Right atrium auricular region (tissue), 2 donors: ENCODE results near the gene RBMS1. TPM values are rescaled to one million over a fixed set of nuclear protein-coding genes. Genes with fewer than 3 reads are reported as not detected.

ENCODE experiments used
- DNase-seq: peaks from one replicate; pipeline ENCODE4 v3.0.0-alpha.2; 2019; ENCODE audit warnings: low spot score
- H3K27ac ChIP-seq, 2 donors: fragments of 200-600 bp; sonication (generic); 1 replicate in 1 of 2; 2 replicates in 1 of 2; pipeline ENCODE4 v1.5.1; 2016 to 2019
- H3K27me3 ChIP-seq, 2 donors: fragments of 200-600 bp; sonication (generic); one replicate each; pipeline versions ENCODE4 v1.5.1 to v1.6.0; 2017 to 2019
- H3K36me3 ChIP-seq: fragments of 200-600 bp; sonication (generic); one replicate; pipeline ENCODE4 v1.5.1; 2016
- H3K4me1 ChIP-seq, 2 donors: fragments of 200-600 bp; sonication (generic); one replicate each; pipeline versions ENCODE4 v1.5.1 to v1.6.0; 2017 to 2019
- H3K4me3 ChIP-seq, 2 donors: fragments of 200-600 bp; sonication (generic); 1 replicate in 1 of 2; 2 replicates in 1 of 2; pipeline ENCODE4 v1.5.1; 2017 to 2019; ENCODE audit warnings: mild to moderate bottlenecking in 1 of 2, moderate library complexity in 1 of 2
- H3K9me3 ChIP-seq, 2 donors: fragments of 200-600 bp; sonication (generic); one replicate each; pipeline ENCODE4 v1.5.1; 2019
- total RNA-seq, 2 donors: library from RNA; depleted of rRNA; stranded (reverse); fragments of >200 nt; gene quantifications; one replicate each; pipeline ENCODE4 v1.1.0, GENCODE V29; 2016
- TF ChIP-seq, protein P1 (sequence below), 2 donors: fragments of 200-600 bp; sonication (generic); IDR thresholded peaks; one replicate each; pipeline ENCODE4 v1.5.1; 2019; ENCODE audit warnings: antibody characterized with exemption in 2 of 2

RBMS1 gene, protein sequence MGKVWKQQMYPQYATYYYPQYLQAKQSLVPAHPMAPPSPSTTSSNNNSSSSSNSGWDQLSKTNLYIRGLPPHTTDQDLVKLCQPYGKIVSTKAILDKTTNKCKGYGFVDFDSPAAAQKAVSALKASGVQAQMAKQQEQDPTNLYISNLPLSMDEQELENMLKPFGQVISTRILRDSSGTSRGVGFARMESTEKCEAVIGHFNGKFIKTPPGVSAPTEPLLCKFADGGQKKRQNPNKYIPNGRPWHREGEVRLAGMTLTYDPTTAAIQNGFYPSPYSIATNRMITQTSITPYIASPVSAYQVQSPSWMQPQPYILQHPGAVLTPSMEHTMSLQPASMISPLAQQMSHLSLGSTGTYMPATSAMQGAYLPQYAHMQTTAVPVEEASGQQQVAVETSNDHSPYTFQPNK
- 10 to 100 TPM; 52.3 to 57.0 TPM for total RNA-seq

DNA sequence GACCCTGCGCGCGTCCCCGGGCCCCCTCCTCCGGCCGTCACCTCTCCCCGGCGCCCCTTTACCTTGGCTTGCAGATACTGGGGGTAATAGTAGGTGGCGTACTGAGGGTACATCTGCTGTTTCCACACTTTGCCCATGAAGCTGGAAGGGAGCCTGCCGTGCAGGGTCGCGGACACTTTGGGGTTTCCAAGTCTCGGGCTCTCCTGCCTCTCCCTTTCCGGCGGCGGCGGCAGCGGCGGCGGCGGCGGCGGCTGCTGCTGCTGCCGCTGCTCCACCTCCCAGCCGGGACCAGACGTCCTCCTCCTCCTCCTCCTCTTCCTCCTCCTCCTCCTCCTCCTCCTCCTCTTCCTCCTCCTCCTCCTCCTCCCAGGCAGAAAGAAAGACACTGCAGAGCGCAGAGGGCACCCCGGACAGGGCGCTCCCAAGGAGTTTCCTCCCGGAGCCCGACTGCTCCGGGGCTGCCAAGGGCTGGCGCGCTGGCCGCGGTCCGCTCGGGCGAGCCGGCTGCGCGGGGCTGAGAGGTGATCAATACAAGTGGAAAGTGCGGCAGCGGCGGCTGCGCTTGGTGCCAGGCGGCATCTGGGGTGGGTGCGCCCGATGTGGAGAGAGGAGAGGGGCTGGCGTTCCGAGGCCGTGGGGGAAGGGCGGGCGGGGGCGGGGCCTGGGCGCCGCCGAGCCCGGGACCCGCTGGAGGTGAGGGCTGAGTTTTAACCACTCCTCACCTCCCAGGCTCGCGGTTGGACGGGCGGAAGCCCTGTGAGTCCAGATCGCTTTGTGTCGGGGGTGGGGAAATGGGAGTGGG, at the start of gene RBMS1:
Gene RBMS1 (minus strand): TSS at position 581 of the 802 bp plus-strand sequence. CDS start 444 bp downstream, at position 137.
- H3K4me1 ChIP-seq = peaks cover 0 to 23% of the 10 kb centered on the region in 2 donors
- no peaks in the 10 kb centered on the region for H3K36me3 ChIP-seq
- TF ChIP-seq, protein P1, sequence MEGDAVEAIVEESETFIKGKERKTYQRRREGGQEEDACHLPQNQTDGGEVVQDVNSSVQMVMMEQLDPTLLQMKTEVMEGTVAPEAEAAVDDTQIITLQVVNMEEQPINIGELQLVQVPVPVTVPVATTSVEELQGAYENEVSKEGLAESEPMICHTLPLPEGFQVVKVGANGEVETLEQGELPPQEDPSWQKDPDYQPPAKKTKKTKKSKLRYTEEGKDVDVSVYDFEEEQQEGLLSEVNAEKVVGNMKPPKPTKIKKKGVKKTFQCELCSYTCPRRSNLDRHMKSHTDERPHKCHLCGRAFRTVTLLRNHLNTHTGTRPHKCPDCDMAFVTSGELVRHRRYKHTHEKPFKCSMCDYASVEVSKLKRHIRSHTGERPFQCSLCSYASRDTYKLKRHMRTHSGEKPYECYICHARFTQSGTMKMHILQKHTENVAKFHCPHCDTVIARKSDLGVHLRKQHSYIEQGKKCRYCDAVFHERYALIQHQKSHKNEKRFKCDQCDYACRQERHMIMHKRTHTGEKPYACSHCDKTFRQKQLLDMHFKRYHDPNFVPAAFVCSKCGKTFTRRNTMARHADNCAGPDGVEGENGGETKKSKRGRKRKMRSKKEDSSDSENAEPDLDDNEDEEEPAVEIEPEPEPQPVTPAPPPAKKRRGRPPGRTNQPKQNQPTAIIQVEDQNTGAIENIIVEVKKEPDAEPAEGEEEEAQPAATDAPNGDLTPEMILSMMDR (IDR thresholded peaks at IDR 0.05) = no peak
- DNase-seq = no peak
- H3K9me3 ChIP-seq = no peaks in the 10 kb centered on the region
- peak within 1 kb of the TSS; percentile 96 to 98 for H3K27ac ChIP-seq
- H3K27me3 ChIP-seq = no peaks in the 10 kb centered on the region
- H3K4me3 ChIP-seq = peak within 1 kb of the TSS; percentile 73 to 92

DNA sequence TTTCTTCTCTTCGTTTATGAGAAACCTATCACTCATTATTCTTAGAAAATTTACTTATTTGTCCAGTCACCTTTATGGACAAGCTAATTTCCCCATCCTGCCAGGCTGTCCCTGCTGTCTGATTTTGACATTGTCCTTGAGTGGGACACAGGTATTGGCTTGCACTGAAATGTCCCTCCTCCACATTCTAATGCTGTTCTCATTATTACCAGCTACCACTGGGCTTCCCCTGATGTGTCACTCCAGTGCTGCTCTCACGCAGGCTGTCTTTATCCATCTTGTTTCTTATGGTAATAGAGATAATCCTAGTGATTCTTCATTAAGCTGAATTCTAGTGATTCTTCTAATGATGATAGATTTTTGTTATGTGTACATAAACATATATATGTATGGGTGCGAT, 48.1 kb upstream of the RBMS1 start:
- Histone ChIP-seq H3K9me3 (no peaks in the 10 kb centered on the region), H3K27me3 (no peaks in the 10 kb centered on the region), H3K36me3 (no peaks in the 10 kb centered on the region), H3K4me3 (no peak overlapping the region), H3K4me1 (peaks cover 0 to 13% of the 10 kb centered on the region in 2 donors), H3K27ac (no peak overlapping the region)
- TF ChIP-seq, protein P1 (IDR thresholded peaks at IDR 0.05) = no peak
- no peak for DNase-seq

DNA sequence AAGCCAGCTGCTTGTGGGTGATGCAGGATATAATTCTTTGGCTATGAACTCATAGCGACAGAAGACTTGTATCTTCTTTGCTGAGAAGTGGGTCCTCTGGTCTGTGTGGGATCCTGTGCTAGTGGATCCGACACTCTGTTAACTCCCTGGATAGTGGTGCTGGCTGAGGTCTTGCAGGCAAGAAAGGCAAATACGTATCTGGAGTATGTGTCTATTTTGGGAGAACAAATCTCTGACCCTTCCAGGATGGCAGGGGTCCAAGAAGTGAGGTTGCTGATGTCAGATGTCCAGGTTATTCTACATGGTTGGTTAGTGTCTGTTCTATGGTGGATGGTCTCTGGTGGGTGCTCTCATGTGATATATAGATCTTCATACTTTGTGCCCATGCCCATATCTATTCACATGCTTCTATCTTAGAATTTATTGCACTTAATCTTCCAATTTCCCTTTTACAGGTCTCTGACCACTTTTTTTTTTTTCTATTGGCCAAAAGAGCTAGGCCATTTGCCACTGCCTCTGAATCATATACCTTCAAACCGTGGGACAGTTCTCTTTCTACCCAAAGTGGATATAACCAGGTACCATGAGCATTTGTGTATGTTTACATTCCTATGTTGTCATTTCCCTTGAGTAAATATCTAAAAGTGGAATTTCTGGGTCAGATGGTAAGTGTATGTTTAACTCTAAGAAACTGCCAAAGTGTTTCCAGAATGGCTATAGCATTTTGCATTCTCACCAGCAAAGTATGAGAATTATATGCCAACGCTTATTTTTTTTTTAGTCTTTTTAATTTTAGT, 45.1 kb upstream of the RBMS1 start:
- Histone ChIP-seq H3K27ac (peak overlapping the region; percentile 52 to 66), H3K4me1 (peaks cover 0 to 23% of the 10 kb centered on the region in 2 donors), H3K4me3 (no peak overlapping the region), H3K36me3 (no peaks in the 10 kb centered on the region), H3K27me3 (no peaks in the 10 kb centered on the region), H3K9me3 (no peaks in the 10 kb centered on the region)
- no peak for DNase-seq
- TF ChIP-seq, protein P1 (IDR thresholded peaks at IDR 0.05) = no peak

DNA sequence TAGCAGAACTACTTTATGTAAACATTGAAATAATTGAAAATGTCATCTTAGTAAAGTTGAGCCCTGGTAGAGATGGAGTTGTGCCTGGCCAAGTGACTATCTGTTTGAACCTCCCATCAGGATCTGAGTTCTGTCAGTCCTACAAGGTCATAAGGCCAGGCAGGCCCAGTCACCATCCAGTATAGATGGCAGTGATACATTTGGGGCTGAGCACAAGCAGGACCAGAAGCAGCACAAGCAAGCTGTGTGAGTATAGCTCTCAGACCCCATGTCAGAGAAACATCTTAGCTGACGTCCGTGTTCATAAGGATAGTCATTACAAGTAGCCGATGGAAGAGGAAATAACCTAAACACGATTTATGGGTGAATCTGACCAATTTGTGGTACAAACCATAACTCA, 44.5 kb upstream of the RBMS1 start:
- H3K4me1 ChIP-seq = peaks cover 0 to 30% of the 10 kb centered on the region in 2 donors
- H3K27ac ChIP-seq = peak overlapping the region; percentile 52 to 66

DNA sequence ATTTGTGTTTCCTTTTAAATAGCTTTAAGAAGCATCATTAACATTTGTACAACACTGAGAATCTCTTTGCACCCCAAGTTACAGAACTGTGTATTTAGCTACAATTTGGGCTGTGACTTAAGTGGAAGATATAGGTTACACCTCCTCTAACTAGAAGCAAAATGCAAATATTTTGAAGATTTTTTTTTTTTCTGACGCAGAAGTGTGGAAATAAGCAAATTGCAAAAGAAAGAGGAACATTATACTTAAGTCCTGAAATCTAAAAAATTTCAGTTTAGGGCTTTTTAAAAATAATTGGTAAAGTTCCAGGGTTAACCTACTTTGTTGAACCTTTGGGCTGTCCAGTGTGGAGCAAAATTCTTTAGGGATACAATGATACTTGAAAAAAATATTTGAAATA, 41.4 kb upstream of the RBMS1 start:
- Histone ChIP-seq H3K27me3 (no peaks in the 10 kb centered on the region), H3K4me3 (no peak overlapping the region), H3K9me3 (no peaks in the 10 kb centered on the region), H3K36me3 (no peaks in the 10 kb centered on the region), H3K27ac (no peak overlapping the region), H3K4me1 (peaks cover 0 to 31% of the 10 kb centered on the region in 2 donors)
- TF ChIP-seq, protein P1 (IDR thresholded peaks at IDR 0.05) = no peak
- DNase-seq = no peak

More for the DNA sequence above, 44.5 kb upstream of the RBMS1 start:
- no peak for DNase-seq
- TF ChIP-seq, protein P1 (IDR thresholded peaks at IDR 0.05) = no peak
- Histone ChIP-seq H3K9me3 (no peaks in the 10 kb centered on the region), H3K27me3 (no peaks in the 10 kb centered on the region), H3K4me3 (no peak overlapping the region), H3K36me3 (no peaks in the 10 kb centered on the region)
